Germinal center (tissue), 1 donor: ENCODE results near the gene NAT16.
"Not testable (repeated sequence)": the region's sequence is repeated elsewhere in the genome, so short reads cannot be mapped to it uniquely, and the experiment has no call there.

Experiments
- DNase-seq: peaks from one replicate; pipeline ENCODE4 v3.0.0; 2012; ENCODE audit warnings: mixed read lengths, low spot score

Gene NAT16

GRCh38 chr7:101156866-101157589 lies 23.1 kb downstream of the NAT16 start:
- no peak for DNase-seq

DNA sequence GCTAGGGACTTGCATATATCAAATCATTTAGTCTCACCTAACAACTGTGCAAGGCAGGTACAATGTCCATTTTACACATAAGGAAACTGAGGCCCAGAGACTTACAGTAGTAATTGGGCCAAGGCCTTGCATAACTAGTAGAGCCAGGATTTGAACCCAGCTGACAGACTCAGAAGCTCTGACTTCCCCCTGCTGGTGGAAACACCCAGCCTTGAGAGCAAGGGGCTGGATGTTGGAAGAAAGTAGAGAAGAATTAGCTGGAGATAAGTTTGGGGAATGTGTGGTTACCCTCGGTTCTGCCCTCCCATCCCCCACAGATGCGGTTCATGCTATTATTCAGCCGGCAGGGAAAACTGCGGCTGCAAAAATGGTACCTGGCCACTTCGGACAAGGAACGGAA lies 23.8 kb downstream of the NAT16 start:
- no peak for DNase-seq

DNA sequence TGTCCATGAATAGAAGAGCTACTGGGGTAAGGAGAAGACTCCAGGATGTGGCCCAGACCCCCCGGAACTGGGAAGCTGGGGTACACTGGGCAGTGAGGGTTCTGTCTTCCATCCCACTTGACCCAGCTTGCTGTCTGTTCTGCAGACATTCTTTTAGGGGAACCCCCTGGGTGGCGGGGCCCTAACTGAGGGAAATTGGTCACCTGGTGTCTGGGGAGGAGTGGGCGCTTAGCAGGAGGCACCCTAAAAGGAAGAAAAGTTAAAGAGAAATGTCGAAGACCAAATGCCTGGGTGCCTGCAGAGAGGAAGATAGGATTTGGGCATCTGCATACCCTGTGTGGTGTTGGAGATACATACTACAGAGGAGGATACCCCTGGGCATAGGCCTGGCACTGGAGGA lies 24.8 kb downstream of the NAT16 start:
- DNase-seq: no peak

DNA sequence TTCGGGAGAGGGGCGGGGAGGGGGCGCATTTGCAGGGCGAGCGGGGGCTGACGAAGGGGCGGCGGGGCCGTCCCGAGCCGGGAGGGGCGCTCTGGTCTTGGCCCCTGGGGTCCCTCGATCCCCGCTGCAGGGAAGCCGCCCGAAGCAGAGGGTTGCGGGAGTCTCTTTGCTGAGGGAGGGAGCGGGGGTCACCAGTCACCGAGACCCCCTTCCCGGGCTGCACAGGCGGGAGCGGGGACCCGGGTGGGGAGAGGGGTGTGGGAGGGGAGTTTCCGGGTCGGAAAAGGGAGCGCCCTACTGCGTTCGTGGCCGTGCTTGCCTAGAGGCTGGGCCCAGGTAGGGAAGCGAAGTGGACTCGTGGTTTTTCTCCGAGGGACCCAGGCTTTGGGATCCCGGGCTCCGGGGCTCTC lies 25.4 kb downstream of the NAT16 start:
- no peak for DNase-seq

- DNase-seq: peak; percentile 98
These were observed 26.0 kb downstream of the NAT16 start, which contains the start of gene AP1S1 for GRCh38 chr7:101153969-101154692. AP1S1 (plus strand) TSS chr7:101154476; CDS start chr7:101154515, 39 bp downstream.

DNA sequence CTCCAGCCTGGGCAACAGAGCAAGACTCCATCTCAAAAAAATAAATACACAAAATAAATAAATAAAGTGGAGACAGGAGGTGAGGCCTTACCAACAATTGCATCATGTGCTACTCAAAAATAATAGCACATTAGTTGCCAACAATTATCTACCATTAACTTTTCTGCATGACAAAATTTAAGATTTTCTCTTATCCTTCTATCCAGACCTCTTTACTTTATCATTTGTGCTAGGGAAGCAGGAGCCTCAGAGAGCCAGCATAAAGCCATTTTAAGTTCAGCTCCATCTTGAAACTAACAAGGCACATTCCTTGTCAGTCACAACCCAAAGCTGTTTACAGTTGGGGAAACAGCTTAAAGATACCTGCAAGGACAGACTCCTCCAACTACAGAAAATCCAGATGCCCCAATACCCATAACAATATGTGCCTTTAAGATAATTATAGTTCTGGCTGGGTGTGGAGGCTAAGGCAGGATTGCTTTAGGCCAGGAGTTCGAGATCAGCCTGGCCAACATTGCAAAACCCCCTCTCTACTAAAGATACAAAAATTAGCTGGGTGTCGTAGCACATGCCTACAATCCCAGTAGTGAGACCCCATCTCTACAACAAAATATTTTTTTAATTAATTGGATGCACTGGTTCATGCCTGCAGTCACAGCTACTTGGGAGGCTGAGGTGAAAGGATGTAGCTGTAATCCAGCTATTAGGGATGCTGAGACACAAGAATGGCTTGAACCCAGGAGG lies 28.0 kb downstream of the NAT16 start:
- DNase-seq: no peak

DNA sequence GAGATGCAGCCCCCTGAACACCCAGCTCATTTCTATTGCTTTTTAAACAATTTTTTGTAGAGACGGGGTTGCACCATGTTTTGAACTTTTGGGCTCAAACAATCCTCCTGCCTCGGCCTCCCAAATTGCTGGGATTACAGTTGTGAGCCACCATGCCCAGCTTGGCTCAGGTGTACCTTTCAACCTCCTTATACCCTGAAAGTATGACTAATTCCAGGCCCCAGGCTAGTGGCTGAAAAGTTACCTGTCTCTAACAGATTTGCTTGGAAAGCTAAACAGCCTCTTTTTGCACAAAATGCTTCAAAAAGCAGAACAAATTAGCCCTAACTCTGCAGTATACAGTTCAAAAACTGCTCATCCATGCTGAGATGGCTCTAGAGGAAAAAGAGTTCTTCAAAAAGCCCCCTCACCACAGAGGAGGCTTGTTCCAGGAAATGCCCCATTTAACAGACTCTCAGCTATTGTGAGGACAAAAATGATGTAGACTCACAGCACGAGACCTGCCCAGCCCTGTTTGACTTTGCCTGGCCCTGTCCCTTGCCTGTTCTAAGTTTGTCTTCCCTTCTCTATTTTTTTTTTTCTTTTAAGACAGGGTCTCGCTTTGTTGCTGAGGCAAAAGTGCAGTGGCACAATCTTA lies 39.2 kb downstream of the NAT16 start:
- no peak for DNase-seq

GRCh38 chr7:101140339-101140699 lies 39.8 kb downstream of the NAT16 start:
- DNase-seq: no peak

DNA sequence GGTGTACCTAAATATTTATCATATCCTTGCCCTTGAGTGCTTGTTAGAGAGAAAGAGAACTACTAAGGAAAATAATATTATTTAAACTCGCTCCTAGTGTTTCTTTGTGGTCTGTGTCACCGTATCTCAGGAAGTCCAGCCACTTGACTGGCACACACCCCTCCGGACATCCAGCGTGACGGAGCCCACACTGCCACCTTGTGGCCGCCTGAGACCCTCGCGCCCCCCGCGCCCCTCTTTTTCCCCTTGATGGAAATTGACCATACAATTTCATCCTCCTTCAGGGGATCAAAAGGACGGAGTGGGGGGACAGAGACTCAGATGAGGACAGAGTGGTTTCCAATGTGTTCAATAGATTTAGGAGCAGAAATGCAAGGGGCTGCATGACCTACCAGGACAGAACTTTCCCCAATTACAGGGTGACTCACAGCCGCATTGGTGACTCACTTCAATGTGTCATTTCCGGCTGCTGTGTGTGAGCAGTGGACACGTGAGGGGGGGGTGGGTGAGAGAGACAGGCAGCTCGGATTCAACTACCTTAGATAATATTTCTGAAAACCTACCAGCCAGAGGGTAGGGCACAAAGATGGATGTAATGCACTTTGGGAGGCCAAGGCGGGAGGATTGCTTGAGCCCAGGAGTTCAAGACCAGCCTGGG lies 41.8 kb downstream of the NAT16 start:
- peak; percentile 33 for DNase-seq

DNA sequence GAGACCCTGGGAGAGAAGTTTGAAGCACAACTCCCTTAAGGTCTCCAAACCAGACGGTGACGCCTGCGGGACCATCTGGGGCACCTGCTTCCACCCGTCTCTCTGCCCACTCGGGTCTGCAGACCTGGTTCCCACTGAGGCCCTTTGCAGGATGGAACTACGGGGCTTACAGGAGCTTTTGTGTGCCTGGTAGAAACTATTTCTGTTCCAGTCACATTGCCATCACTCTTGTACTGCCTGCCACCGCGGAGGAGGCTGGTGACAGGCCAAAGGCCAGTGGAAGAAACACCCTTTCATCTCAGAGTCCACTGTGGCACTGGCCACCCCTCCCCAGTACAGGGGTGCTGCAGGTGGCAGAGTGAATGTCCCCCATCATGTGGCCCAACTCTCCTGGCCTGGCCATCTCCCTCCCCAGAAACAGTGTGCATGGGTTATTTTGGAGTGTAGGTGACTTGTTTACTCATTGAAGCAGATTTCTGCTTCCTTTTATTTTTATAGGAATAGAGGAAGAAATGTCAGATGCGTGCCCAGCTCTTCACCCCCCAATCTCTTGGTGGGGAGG lies 42.4 kb downstream of the NAT16 start:
- DNase-seq: no peak

GRCh38 chr7:101134399-101134980 lies 45.6 kb downstream of the NAT16 start:
- DNase-seq: no peak

DNA sequence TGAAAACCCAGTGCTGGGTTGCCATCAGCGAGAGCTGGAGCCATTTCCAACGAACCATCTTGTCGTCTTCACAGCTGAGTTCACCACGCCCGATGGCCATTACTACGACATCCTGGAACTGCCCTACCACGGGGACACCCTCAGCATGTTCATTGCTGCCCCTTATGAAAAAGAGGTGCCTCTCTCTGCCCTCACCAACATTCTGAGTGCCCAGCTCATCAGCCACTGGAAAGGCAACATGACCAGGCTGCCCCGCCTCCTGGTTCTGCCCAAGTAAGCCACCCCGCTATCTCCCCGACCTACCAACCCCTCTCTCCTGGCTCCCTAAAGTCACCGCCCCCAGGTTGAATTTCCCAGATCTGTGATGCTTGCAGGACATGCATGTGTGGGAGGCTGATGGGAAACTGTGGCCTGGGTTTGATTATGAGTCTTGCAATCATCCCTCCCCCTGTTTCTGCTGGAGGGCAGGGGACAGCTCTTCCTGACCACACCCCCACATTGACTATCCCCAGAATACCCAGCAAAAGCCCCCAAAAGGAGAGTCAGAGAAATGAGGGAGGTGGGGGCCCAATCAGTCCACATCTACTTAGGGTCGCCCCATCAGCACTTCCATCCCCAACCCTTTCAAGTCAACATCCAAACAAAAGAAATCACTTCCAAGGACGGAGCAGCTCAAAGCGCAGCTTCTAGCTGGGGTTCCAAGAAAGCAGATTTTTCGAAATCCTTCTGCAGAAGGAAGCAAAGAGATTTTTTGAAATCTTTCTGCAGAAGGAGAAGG lies 46.3 kb downstream of the NAT16 start:
- no peak for DNase-seq

GRCh38 chr7:101132626-101133600 lies 47.2 kb downstream of the NAT16 start:
- not testable (repeated sequence) for DNase-seq

DNA sequence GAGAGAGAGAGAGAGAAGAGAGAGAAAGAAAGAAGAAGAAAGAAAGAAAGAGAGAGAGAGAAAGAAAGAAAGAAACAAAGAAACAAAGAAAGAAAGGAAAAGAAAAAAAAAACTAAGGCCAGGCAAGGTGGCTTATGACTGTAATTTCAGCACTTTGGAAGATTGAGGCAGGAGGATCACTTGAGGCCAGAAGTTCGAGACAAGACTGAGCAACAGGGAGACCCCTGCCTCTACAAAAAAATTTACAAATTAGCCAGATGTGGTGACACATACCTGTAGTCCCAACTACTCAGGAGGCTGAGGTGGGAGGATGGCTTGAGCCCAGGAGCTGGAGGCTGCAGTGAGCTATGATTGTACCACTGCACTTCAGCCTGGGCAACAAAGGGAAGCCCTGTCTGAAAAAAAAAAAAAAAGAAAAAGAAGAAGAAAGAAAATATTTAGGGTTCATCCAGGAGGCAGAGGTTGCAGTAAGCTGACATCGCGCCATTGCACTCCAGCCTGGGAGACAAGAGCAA lies 50.4 kb downstream of the NAT16 start:
- no peak for DNase-seq

- DNase-seq: no peak
These were observed 51.9 kb downstream of the NAT16 start for GRCh38 chr7:101128040-101128834.

- no peak for DNase-seq
These were observed 52.5 kb downstream of the NAT16 start for GRCh38 chr7:101127460-101128039.

GRCh38 chr7:101126651-101127459 lies 53.2 kb downstream of the NAT16 start, which contains the start of gene SERPINE1:
SERPINE1 (plus strand) TSS chr7:101127104; CDS start chr7:101128394, 1,290 bp downstream.
- peak; percentile 41 for DNase-seq
